Measurements from ENCODE around the gene PDZK1IP1.
"Not testable (repeated sequence)": the region's sequence is repeated elsewhere in the genome, so short reads cannot be mapped to it uniquely, and the experiment has no call there.

Gene PDZK1IP1

GRCh38 chr1:47193496-47193895 lies 3.7 kb upstream of the PDZK1IP1 start:
- not testable (repeated sequence) for DNase-seq

GRCh38 chr1:47192458-47193384 lies 2.9 kb upstream of the PDZK1IP1 start:
- peak; percentile 77 for DNase-seq

- no peak for DNase-seq
These were observed 2.2 kb upstream of the PDZK1IP1 start for GRCh38 chr1:47191940-47192457.

- DNase-seq: no peak
These were observed 1.0 kb upstream of the PDZK1IP1 start for GRCh38 chr1:47190857-47191256.

GRCh38 chr1:47190509-47190855 lies 646 bp upstream of the PDZK1IP1 start:
- no peak for DNase-seq

- DNase-seq: no peak
These were observed 748 bp downstream of the PDZK1IP1 start for GRCh38 chr1:47188791-47189785.

- no peak for DNase-seq
These were observed 1.9 kb downstream of the PDZK1IP1 start for GRCh38 chr1:47187926-47188250.

- DNase-seq: no peak
These were observed 2.5 kb downstream of the PDZK1IP1 start for GRCh38 chr1:47187231-47187925.

GRCh38 chr1:47186267-47187185 lies 3.3 kb downstream of the PDZK1IP1 start:
- DNase-seq: no peak

GRCh38 chr1:47184822-47185677 lies 4.8 kb downstream of the PDZK1IP1 start:
- no peak for DNase-seq

GRCh38 chr1:47184090-47184821 lies 5.6 kb downstream of the PDZK1IP1 start:
- DNase-seq: no peak

GRCh38 chr1:47183308-47184089 lies 6.3 kb downstream of the PDZK1IP1 start:
- no peak for DNase-seq

- DNase-seq: no peak
These were observed 7.1 kb downstream of the PDZK1IP1 start for GRCh38 chr1:47182676-47183235.

GRCh38 chr1:47181955-47182675 lies 7.7 kb downstream of the PDZK1IP1 start:
- DNase-seq: no peak

GRCh38 chr1:47181095-47181954 lies 8.5 kb downstream of the PDZK1IP1 start:
- no peak for DNase-seq

- DNase-seq: no peak
These were observed 9.2 kb downstream of the PDZK1IP1 start for GRCh38 chr1:47180603-47181094.
